ENCODE results near the gene TENM3. TPM values are rescaled to one million over a fixed set of nuclear protein-coding genes. Genes with fewer than 3 reads are reported as not detected.

The TENM3 gene
- total RNA-seq, 1 experiment from 2014 or later, result 51.3 TPM

- peak; percentile 22 for DNase-seq (ENCODE audit: low read depth)
- in situ Hi-C loops (cut with HindIII; ENCODE audit: low pct_unique_long_range_greater_than_20kb, low sequenced_read_pairs), result no loop called here
These were observed 400.8 kb downstream of the TENM3 start for GRCh38 chr4:182643801-182644682.

GRCh38 chr4:182644683-182645050 is 401.5 kb downstream of the TENM3 start:
- in situ Hi-C loops (cut with HindIII; ENCODE audit: low pct_unique_long_range_greater_than_20kb, low sequenced_read_pairs), result no loop called here
- no peak for DNase-seq (ENCODE audit: low read depth)

GRCh38 chr4:182645511-182645910 is 402.3 kb downstream of the TENM3 start:
- in situ Hi-C loops (cut with HindIII; ENCODE audit: low pct_unique_long_range_greater_than_20kb, low sequenced_read_pairs), result no loop called here
- DNase-seq (ENCODE audit: low read depth), result no peak

- in situ Hi-C loops (cut with HindIII; ENCODE audit: low pct_unique_long_range_greater_than_20kb, low sequenced_read_pairs), result no loop called here
- DNase-seq (ENCODE audit: low read depth), result no peak
These were observed 404.6 kb downstream of the TENM3 start for GRCh38 chr4:182647646-182648300.

GRCh38 chr4:182648766-182649165 is 405.6 kb downstream of the TENM3 start:
- in situ Hi-C loops (cut with HindIII; ENCODE audit: low pct_unique_long_range_greater_than_20kb, low sequenced_read_pairs), result no loop called here
- no peak for DNase-seq (ENCODE audit: low read depth)

GRCh38 chr4:182649698-182650477 is 406.7 kb downstream of the TENM3 start:
- no peak for DNase-seq (ENCODE audit: low read depth)
- in situ Hi-C loops (cut with HindIII; ENCODE audit: low pct_unique_long_range_greater_than_20kb, low sequenced_read_pairs), result no loop called here

- in situ Hi-C loops (cut with HindIII; ENCODE audit: low pct_unique_long_range_greater_than_20kb, low sequenced_read_pairs), result no loop called here
- no peak for DNase-seq (ENCODE audit: low read depth)
These were observed 410.4 kb downstream of the TENM3 start for GRCh38 chr4:182653596-182653995.

GRCh38 chr4:182655340-182655739 is 412.1 kb downstream of the TENM3 start:
- in situ Hi-C loops (cut with HindIII; ENCODE audit: low pct_unique_long_range_greater_than_20kb, low sequenced_read_pairs), result no loop called here

GRCh38 chr4:182662551-182662950 is 419.3 kb downstream of the TENM3 start:
- no peak for DNase-seq (ENCODE audit: low read depth)
- in situ Hi-C loops (cut with HindIII; ENCODE audit: low pct_unique_long_range_greater_than_20kb, low sequenced_read_pairs), result no loop called here

More at GRCh38 chr4:182655340-182655739, 412.1 kb downstream of the TENM3 start:
- DNase-seq (ENCODE audit: low read depth), result no peak

- DNase-seq (ENCODE audit: low read depth), result no peak
- in situ Hi-C loops (cut with HindIII; ENCODE audit: low pct_unique_long_range_greater_than_20kb, low sequenced_read_pairs), result no loop called here
These were observed 428.0 kb downstream of the TENM3 start for GRCh38 chr4:182671231-182671630.

GRCh38 chr4:182671749-182672148 is 428.5 kb downstream of the TENM3 start:
- DNase-seq (ENCODE audit: low read depth), result no peak
- in situ Hi-C loops (cut with HindIII; ENCODE audit: low pct_unique_long_range_greater_than_20kb, low sequenced_read_pairs), result no loop called here

GRCh38 chr4:182678590-182678989 is 435.4 kb downstream of the TENM3 start:
- in situ Hi-C loops (cut with HindIII; ENCODE audit: low pct_unique_long_range_greater_than_20kb, low sequenced_read_pairs), result no loop called here
- no peak for DNase-seq (ENCODE audit: low read depth)

GRCh38 chr4:182679533-182679932 is 436.3 kb downstream of the TENM3 start:
- in situ Hi-C loops (cut with HindIII; ENCODE audit: low pct_unique_long_range_greater_than_20kb, low sequenced_read_pairs), result no loop called here
- no peak for DNase-seq (ENCODE audit: low read depth)

GRCh38 chr4:182680234-182680653 is 437.0 kb downstream of the TENM3 start:
- in situ Hi-C loops (cut with HindIII; ENCODE audit: low pct_unique_long_range_greater_than_20kb, low sequenced_read_pairs), result no loop called here
- no peak for DNase-seq (ENCODE audit: low read depth)

- in situ Hi-C loops (cut with HindIII; ENCODE audit: low pct_unique_long_range_greater_than_20kb, low sequenced_read_pairs), result no loop called here
- DNase-seq (ENCODE audit: low read depth), result no peak
These were observed 440.5 kb downstream of the TENM3 start for GRCh38 chr4:182683661-182684060.

GRCh38 chr4:182684796-182685195 is 441.6 kb downstream of the TENM3 start:
- in situ Hi-C loops (cut with HindIII; ENCODE audit: low pct_unique_long_range_greater_than_20kb, low sequenced_read_pairs), result no loop called here
- DNase-seq (ENCODE audit: low read depth), result no peak

- in situ Hi-C loops (cut with HindIII; ENCODE audit: low pct_unique_long_range_greater_than_20kb, low sequenced_read_pairs), result no loop called here
- no peak for DNase-seq (ENCODE audit: low read depth)
These were observed 444.9 kb downstream of the TENM3 start for GRCh38 chr4:182688081-182688480.

GRCh38 chr4:182694551-182694950 is 451.3 kb downstream of the TENM3 start:
- DNase-seq (ENCODE audit: low read depth), result no peak
- in situ Hi-C loops (cut with HindIII; ENCODE audit: low pct_unique_long_range_greater_than_20kb, low sequenced_read_pairs), result no loop called here

GRCh38 chr4:182695009-182695408 is 451.8 kb downstream of the TENM3 start:
- in situ Hi-C loops (cut with HindIII; ENCODE audit: low pct_unique_long_range_greater_than_20kb, low sequenced_read_pairs), result no loop called here
- DNase-seq (ENCODE audit: low read depth), result no peak

Data from Caki2 (cell line).